Limb (tissue), 2 donors: ENCODE results near the gene EYS.

Experiments
- DNase-seq, 2 donors: peaks; one replicate each; pipeline ENCODE4 v3.0.0-alpha.2; 2016; ENCODE audit errors: extremely low spot score in 2 of 2

The EYS gene

DNA sequence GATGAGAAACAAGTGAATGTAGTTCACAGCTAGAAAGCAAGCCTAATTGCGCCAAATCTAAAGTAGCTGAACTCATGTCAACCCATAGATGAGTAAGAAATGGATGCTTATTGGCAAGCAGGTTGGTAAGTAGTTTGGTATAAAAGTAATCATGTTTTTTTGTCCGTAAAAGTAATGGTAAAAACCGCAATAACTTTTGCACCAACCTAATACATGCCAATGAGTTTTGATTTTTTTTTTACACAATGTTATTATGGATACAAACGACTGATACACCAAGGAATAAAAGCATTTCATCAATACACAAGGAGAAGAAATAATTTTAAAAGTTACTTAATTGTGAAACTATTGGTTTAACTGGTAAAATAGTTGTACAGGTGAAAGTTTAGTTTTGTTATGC, 977.5 kb downstream of the EYS start:
- no peak for DNase-seq

DNA sequence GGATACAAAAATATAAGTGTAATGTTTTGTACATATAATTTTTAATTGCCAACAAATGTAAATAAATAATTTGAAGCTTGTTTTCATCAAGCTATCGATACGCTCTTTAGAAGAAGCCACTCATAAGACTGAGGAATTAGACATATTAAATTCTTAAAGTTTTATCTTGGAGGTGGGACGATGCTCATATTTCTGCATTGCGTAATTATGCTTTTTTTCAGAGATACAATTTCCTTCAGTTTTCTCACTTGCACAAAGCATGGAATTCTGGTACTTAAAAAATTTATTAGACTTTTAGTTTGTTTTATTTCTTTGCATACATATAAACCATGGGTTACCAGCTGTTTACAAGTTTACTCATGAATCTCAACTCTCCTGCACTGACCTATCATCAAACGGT, 980.0 kb downstream of the EYS start:
- no peak for DNase-seq

- DNase-seq = no peak
Measured at GRCh38 chr6:64724091-64724490, 982.9 kb downstream of the EYS start.

GRCh38 chr6:64723327-64724058, 983.5 kb downstream of the EYS start:
- DNase-seq = no peak

DNA sequence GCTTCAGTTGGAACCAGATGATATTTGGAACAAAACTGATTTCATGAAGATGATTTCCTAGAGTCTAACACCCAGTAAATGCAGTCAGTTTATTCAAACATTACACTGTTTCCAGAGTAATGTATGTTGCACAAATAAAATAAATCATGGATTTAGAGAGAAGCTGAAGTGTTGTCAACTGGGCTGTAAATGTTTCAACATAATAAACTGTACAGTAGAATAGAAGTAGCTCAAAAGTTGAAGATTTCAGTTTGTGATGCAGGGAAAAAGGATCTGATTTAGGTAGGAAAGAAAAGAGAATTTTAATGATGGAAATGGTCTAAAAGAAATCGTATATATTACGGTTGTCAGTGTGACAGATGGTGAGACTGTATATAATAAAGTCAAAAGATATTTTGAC, 985.2 kb downstream of the EYS start:
- DNase-seq = no peak

DNA sequence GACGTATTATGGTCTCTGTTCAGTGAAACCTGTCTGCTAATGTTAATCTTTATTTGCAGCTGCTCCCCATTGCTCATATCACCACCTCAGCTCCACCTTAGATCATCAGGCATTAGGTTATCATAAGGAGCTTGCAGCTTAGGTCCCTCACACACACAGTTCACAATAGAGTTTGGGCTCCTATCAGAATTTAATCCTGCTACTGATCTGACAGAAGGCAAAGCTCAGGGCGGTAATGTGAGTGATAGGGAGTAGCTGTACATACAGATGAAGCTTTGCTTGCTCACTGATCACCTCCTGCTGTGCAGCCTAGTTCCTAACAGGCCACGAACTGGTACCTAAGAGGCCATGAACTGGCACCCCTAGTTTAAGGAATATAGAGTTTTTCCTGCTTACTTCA, 989.7 kb downstream of the EYS start:
- DNase-seq = no peak

GRCh38 chr6:64715624-64716023, 991.4 kb downstream of the EYS start:
- no peak for DNase-seq

- no peak for DNase-seq
Measured at GRCh38 chr6:64714073-64714472, 993.0 kb downstream of the EYS start.

- DNase-seq = no peak
Measured at GRCh38 chr6:64713175-64713574, 993.9 kb downstream of the EYS start.

- no peak for DNase-seq
Measured at GRCh38 chr6:64712606-64713005, 994.4 kb downstream of the EYS start.

DNA sequence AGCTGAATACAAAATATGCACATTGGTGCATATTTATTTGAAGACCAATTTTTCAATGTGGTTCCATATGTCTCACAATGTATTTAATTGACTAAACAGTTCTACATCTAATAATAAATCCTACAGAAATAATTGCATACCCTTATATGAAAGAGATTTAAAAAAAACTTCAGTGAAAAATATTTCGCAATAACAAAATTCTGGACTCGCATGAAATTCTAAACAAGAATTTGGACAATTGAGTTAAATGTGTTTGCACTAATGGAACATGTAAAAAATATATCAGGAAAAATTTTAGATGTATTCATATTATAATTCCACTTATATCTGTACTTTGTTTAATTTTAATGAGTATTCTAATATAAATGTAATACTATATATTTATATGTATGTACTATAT, 1003.1 kb downstream of the EYS start:
- no peak for DNase-seq

DNA sequence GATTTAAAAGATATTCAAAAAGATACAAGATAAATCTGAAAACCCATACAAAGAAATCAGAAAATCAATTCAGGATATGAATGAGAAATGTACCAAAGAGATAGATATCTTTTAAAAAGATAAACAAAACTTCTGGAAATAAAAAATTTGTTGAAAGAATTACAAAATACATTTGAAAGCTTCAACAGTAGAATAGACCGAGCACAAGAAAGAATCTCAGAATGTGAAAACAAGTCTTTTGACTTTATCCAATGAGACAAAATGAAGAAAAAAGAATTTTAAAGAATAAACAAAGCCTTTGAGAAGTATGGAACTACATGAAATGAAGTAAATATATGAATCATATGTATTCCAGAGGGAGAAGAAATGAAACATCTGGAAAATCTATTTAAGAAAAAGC, 1011.0 kb downstream of the EYS start:
- no peak for DNase-seq

DNA sequence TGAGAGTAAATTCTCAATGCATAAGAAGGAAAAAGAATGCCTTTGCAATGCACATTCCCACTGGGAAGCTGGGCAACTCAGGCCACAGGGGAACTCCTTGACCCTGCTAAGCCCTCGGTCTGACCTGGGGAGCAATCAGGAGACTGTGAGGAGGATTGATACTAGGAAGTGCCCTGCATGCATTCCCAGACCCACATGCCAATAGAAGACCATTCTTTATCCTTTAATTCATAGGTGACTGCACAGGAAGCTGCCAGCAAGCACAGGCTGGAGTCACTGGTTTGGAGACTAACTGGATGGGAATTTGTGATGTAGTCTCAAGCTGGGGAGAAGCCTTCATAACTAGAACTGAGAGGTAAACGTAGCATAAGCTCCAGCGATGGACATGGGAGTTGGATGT, 1012.7 kb downstream of the EYS start:
- DNase-seq = no peak

- no peak for DNase-seq
Measured at GRCh38 chr6:64691064-64691463, 1016.0 kb downstream of the EYS start.

DNA sequence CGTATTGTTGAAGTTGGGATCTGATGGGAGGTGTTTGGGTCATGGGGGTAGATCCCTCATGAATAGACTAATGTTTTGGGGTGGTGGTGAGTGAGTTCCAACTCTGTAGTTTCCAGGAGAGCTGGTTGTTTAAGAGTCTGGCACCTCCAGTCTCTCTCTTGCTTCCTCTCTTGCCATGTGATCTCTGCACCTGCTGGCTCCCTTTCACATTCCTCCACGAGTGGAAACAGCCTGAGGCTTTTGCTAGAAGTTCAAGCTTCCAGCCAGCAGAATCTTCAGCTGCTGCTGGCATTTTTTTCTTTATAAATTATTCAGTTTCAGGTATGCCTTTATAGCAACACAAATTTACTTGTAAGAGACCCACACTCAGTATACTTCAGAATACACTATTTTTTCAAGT, 1021.6 kb downstream of the EYS start:
- no peak for DNase-seq

DNA sequence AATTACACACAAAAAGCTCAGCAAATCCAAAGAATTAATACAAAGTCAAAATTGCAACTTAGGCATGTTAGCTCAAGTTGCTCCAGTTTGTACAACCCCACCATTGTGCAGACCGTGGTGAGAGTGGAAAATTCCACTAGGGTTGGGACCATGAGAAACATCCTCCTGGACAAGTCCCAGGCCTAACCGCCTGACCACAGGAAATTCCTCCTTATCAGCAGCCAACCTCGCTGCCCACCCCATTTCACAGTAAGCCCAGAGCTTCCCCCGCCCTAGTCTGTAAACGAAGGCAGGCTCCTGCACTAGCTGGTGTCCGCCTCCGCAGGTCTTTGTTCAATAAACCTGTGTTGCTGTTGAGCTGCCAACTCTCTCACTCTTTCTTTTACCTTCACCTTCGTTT, 1023.3 kb downstream of the EYS start:
- no peak for DNase-seq

DNA sequence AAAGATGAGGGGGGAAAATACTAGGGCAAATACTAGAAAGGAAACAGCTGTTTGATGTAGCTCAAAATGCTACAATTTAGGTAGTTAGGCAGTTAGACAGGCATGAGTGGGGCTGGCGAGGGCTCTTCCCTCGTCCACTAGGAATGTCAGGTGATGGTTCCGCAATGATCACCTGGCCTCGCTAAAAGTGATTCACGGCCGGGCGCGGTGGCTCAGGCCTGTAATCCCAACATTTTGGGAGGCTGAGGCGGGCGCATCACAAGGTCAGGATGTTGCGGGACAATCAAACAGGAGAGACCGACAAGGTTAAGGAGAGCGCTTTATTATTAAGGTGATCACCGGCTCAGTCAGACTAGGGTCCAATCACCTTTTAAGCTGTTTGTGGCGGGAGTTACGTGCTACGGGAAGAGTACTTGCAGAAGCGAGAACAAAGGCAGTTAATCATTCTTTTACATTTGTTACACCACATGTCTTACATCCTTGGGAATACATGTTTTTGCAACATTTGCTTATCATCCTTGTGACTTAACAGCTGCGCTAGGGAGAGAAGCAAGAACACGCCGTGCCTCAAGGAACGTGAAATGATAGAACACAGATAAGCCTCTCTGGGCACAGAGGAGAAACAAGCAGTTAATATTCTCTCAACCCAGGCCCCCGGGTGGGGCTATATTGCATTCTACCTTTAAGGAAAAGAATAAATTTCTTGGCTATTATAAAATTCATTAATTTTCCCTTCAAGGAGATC, 1025.4 kb downstream of the EYS start:
- no peak for DNase-seq

DNA sequence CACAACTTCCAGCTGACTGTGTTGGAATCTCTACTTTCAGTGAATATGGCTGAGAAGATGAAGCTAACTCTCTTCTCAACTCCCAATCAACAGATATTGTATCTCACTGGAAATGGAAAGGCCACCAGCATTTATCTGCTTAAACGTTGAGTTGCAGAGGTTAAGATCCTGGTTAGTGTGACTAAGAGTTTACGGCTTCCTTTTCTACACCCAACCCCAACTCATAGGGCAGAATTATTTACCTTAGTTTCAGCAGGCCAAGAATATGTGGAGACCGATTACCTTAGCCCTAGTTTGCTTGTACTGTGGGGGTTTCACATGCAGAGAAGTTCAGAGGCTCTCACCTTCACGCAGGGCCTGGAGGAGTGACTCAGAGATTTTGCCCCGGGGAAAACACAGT, 1026.6 kb downstream of the EYS start:
- DNase-seq = no peak

GRCh38 chr6:64679416-64679815, 1027.6 kb downstream of the EYS start:
- no peak for DNase-seq

DNA sequence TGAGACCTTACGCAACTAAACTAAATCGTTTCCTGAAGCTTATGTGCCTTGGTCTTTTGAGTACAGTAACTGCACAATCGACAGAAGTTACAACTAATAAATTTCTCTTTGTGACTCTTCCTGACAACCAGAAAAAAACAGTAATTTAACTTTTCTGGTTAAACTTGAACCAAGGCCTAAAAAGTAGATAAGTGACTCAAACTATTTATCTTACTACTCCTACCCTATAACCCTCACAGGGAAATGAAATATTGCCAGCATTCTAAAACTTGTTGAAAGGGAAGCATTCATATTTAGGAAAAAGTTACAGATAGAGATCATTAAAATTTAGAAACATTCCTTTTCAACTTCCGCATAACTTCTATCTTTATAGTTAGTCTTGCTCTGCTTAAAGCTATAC, 1034.4 kb downstream of the EYS start:
- no peak for DNase-seq

DNA sequence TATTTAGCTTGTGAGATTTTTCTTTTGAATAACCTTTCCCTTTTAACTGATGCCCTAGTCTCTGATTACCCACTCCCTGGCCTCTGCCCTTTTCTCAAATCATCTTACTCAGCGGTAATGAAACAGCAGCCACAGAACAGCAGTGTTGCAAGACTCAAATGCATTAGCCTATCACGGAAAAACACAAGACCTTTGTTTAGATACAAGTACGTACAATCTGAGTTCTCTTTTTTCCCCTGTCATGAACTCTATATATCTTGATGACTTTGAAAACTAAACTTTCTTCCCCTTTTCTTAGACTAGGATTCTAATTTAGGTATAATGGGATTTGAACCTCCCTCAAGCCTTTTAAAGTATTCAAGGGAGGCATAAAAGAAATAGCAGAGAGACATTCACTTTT, 1034.9 kb downstream of the EYS start:
- DNase-seq = no peak

GRCh38 chr6:64665137-64665536, 1041.9 kb downstream of the EYS start:
- DNase-seq = no peak

- DNase-seq = no peak
Measured at GRCh38 chr6:64664480-64664879, 1042.5 kb downstream of the EYS start.
